TTC549 (cell line): ENCODE data around the gene RHEB.
"Not testable (repeated sequence)": the region's sequence is repeated elsewhere in the genome, so short reads cannot be mapped to it uniquely, and the experiment has no call there.

Source experiments
- FAIRE-seq: peaks from 2 replicates; lab custom pipeline; 2012; peaks lifted over from hg19 to GRCh38; lab: Jason Lieb, UNC

The RHEB gene

DNA sequence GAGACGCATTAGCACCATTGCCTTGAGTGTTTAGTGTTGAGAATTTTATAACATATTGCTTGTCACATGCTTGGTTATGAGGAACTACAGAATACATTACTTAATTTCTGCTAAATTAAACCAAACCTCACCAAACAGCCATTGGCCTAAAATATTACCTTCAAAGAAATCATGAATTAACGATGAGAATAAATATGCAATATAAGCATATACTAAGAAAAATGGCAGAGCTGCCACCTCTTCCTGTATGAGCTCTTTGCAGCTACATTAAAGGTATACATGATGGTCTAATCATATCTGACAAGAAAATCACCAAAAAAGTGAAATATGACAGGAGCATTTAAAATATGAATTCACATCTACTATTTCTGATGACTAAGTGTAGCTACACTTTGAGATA is 5.2 kb upstream of the RHEB start:
- no peak for FAIRE-seq

DNA sequence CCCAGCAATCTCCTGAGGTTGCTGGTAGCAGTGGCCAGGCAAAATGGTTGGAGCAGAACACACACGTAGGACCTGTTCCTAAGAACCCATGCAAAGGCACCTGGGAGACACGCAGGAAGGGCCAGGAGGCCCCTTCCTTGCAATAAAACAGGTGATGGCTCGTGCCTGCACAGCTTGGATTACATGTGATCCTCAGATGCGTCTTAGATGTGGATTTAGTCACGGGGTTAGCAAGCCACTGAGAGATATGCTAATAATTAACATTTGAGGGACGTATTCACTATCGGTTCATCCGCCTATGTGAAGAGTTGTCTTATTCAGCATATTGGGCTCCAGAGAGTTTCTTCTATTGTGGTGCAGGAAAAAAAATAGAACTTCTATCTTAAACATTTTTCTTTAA is 4.6 kb upstream of the RHEB start:
- FAIRE-seq = no peak

DNA sequence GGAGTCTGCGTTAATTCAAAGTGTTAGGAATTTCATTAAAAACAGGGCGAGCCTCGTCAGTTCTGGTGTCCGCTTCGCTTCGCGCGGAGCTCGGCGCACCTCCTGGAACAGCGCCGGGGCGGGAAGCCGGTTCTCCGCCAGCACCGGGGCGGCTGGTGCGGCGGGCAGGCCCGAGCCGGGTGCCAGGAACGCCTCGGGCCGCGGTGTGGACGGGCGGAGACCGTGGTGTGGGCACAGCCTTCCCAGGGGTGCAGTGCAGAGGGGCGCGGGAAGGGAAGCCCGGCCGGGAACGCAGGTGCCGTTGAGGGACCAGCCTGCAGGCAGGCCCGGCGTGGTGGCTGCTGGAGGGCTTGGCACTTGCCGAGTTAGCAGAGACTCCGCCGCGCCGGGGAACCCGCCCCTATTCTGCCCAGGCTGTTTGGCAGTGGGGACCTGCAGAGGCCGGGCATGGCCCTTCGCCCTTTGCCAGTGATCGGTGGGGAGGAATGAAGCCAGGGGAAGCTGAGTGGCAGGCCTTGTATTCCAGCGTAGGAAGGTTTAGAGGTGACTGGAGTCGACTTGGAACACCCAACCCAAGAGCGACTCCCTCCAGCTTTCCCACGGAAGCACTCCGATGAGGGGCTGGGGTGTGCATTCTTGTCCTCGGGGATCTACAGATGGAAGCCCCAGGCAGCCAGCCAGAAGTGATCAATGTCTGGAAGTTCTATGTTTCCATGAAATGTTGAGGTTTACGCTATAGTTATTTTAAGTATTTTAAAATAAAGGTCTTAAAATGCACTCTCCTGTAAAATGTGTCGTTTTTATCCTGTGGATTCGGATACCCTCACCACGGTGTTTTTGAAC is 945 bp upstream of the RHEB start:
- FAIRE-seq = no peak

DNA sequence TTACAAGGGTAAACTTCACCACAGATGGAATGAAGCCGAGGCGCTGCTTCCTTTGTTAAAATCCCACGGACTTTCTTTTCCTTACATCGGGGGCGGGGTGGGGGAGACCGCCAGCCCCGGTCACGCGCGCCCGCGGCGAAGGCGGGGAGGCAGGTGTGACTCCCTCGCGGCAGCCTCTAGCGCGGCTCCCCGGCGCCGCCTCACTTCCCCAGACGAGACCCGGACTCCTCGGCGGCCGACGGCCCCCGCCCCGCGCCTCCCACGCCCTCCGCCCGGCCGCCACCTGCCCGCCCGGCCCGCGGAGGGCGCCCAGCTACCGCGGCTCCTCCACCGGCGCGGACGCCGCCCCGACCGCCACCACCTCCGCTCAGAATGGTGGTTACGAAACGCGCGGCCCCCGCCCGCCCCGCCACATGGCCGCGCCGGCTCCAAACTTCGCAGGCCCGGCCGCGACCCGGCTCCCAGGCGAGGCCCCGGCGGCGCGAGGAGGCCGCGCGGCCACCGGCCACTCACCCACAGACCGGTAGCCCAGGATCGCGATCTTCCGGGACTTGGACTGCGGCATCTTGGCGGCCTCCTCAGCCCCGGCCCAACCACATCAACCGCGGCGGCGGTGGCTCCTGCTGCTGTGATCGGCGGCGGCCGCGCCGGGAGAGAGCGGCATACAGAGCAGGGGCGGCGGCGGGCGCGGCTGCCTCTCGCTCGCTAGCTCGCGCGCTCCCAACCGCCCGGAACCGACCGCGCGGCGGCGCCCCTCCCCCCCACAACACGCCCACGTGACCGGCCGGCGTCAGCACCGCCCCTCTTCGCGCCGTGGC is 539 bp downstream of the RHEB start:
- not testable (repeated sequence) for FAIRE-seq

DNA sequence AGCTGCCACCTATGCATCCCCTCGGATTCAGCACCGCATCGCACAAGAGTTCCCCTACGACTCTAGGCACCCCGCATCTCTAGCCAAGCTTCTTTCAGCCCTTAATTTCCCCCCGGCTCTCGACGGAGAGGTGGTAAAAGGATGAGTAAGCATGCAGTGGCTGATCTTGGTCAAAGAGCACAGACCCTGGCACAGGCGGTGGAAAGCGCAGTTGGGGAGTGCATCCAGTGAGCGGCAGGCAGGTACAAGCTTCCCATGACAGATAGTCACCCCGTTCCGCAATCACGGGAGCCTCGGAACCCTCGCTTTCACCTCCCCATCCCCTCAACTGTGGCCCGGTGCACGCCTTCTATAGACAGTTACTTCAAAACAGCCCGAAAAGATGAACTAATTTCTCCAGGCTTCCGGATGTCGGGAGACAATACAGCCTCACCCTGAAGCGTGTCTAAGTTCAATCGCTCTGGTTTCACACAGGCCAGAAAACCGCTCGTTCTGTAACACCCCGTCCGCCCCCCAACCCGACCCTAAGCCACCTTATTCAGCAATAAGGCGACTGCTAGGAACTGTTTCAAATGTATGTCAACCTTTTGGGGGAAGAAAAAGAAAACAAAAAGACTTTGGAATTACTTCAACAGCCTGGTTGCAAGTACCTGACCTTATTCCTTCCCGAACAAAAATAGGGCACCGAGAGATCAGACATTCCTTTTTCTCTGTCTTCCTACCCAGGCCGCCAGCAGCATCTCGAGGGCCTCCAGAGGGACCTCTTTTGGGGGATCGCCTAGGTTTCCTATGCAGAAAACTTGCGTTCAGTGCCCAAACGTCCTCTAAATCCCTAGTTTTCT is 1.4 kb downstream of the RHEB start:
- FAIRE-seq = no peak

DNA sequence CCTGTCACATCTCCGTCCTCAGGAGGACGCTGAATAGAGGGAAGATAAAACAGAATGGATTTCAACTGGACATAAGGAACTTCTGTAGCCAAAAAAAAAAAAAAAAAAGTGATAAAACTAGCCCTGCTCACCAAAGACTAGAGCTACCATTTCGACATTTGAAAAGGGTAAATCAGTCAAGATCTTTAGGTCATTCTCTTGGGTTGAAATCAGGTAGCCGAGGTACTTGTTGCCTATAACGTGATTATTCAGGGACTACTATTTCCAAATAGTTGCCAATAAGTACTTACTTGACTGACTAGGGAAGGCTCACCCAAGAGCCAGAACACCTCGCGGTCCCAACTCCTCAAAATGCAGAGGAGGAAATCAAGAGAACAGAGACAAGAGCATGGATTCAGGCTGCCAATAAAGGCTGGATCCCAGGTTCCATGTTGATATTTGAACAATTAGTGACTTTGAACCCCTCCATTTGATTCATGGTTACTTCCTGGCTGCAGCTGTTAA is 2.0 kb downstream of the RHEB start:
- FAIRE-seq = no peak

DNA sequence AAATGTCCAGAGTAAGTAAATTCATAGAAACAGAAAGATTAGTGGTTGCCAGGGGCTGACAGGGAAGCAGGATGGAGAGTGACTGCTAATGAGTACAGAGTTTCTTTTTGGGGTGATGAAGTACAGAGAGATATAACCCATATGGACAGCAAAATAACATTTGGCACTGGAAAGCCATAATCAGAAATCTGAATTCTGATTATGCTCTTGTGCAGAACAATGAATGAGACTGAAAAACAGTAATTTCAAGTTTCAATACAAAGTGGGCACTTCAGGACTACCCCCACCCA is 4.5 kb downstream of the RHEB start:
- FAIRE-seq = no peak

DNA sequence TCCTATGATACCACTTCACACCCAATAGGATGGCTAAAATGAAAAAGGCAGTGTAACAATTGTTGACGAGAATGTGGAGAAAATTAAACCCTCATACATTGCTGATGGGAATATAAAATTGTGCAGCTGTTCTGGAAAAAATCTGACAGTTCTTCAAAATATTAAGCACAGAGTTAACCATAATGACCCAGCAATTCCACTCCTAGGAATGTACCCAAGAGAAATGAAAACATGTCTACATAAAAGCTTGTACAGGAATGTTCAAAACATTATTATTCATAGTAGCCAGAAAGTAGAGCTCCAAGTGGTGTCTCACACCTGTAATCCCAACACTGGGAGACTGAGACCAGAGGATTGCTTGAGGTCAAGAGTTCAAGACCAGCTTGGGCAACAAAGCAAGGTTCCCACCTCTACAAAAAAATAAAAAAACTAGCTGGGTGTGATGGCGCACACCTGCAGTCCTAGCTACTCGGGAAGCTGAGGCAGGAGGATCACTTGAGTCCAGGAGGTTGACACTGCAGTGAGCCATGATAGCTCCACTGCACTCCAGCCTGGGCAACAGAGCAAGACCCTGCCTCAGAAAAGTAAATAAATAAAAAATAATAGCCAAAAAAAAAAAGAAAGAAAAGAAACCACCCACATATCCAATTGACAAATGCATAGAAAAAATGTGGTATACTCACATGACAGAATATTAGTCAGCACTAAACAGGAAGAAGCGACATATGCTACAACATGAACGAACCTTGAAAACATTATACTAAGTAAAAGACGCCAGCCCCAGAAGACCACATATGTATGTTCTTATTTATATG is 5.0 kb downstream of the RHEB start:
- FAIRE-seq = no peak

DNA sequence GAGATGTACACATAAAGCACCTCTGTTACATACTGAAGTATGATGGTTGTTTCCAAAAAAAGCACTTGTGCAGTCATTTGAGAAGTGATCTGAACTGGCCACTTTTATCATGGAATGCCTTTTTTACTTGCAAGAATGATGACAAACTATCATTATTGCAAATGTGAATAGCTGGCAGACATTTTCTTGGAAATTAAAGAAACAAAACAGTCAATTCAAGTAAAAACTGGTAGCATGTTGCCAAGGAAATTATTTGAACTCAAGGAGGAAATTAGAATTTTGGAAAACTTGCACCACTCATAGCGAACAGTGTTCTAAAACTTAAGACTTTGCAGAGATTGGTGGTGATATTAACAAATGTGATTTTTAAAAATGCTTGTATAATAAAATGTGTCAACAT is 6.6 kb downstream of the RHEB start:
- no peak for FAIRE-seq

DNA sequence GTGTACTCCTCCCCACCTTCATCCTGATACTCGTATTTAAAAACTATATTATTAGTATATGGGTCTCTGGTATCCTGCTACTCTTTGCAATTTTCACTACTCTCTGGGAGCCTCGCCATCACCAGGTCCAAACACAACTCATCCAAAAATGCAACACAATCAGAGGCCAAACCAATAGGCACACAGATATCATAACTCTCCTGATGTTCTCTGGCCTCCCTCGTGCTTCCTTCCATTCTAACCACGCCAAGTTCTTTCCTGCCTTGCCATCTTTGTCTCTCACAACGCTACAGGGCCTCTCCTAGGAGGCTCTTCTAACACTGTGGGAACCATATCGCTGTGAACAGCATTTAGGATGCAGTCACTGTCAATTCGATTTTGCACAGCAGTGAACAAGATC is 7.3 kb downstream of the RHEB start:
- FAIRE-seq = no peak

DNA sequence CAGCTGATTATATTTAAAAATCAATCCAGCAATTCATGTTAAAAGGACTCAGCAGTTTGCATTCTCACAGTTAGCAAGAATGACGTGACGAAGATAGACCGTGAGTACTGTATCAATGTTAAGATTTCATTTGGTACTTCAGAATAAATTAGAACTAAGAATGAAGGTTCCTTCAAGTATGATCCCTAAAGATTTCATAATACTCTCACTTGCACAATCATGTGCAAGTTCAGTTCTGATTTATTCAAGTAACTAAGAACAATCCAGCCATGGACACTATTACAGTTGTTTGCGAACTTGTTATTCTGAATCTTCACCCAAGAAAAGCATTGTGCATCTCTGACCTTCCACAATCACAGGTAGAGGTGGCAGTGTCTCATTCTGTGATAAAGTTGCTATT is 7.7 kb downstream of the RHEB start:
- FAIRE-seq = no peak

DNA sequence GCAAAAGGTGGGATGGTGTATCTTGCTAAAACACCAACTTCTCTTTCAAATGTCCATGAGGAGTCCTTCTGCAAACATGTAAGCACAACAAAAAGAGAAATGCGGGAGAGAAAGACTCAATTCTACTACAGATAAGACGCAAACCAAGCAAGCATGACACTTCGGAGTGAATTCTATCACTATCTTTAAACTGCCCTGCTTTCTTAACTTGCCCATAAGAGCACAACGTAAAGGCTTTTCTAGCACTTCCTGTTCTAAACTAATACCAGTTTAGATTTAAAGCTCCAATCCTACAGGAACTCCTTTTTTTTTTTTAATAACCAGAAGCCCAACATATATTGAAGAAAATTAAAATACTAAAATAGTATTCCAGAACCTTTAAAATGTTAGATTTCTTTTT is 8.4 kb downstream of the RHEB start:
- FAIRE-seq = no peak

DNA sequence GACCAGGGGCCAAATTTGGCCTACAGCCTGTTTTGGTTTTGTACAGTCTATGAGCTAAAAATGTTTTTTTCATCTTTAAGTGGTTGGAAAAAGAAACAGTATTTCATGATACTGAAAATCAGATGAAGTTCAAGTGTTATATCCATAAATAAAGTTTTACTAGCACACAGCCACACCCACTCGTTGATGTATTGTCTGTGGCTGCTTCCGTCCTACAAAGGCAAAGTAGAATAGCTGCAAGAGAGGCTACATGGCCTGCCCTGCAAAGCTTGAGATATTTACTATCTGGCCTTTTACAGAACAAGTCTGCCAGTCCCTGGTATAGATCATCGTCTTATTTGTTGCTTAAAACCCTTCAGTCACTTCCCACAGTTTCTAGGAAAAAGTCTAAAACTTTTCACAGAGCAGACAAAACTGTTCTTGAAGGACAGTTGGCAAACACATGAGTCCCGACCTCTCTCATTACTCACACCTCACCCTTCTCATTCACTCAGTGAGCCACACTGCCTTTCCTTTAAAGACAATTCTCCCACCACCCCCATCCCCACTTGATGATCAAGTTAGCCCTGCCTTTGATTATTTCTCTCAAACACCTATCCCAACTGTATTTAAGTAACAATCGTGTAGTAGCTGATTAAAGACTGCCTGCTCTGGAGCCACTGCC is 9.9 kb downstream of the RHEB start:
- no peak for FAIRE-seq

DNA sequence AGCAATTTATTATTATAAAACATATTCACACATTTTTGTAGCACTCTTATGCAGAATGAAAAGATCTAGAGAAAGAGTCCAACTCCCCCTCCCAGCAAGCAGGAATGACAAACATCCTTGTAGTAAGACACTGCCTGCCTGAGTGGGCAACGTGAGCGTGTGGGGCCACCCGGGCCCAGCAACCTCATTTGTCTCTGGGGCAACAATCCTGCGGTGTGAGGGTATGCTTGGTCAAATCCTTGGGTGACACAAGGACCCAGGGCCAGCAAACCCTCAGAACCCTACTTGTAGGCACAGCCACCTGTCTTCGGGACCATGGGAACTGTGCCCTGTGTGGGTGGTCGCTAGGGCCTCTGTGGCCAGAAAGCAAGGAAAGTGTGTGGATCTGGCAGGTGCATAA is 10.7 kb downstream of the RHEB start:
- FAIRE-seq = no peak

DNA sequence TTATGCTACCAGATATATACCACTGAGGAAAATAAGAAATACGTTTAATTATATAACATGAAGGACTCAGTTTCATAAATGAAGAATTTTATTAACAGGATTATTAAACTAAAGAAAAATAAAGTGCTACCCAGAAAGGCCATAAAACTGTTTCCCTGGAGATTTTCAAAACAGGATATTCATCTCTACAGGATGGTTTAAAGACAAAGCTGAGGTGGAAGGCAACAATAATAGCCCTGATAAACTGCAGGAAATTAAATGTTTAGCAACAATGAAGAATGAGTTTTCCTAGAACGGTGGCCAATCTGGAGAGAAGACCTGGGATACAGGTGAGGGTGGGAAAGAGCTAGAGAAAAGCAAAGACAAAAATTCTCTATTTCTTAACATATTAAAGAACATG is 11.9 kb downstream of the RHEB start:
- no peak for FAIRE-seq

DNA sequence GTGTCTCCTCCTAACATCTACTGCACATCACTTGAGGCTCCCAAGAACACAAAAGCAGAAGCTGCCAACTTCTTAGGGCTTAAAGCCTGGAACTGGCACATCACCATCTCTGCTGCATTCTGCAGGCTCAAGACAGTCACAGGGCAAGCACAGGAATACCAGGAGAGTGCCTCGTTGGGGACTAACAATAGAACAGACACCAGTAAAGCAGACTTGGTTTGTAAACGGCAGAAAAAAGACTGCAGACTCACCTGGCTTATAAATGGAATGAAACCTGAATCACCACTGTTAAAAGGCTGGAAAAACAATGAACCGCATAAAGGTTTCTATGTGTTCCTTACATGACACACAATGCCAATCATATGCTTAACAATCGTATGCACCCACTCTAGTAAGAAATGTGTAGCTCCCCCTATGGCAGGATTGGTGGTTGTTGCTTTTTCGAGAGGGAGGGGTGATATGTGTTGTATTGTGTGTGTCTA is 12.8 kb downstream of the RHEB start:
- no peak for FAIRE-seq

DNA sequence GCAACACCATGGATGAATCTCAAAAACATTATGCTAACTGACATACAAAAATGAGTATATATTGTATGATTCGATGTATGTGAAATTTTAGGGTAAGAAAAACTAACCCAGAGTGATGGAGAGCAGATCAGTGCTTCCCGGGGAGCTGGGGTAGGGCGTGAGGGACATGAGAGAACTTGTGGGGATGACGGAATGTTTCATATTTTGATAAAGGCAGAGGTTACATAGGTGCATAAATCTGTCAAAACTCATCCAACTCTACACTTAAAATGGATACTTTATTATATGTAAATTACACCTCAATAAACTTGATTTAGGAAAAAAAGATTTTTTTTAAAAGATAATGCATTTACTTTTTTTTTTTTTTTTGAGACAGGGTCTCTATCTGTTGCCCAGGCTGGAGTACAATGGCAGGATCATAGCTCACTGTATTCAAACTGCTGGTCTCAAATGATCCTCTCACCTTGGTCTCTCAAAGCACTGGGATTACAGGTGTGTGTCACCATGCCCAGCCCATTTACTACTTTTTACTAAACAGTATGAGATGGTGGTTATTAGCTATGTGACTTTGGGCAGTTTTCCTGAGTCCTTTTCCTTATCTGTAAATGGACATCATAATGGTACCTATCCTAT is 13.7 kb downstream of the RHEB start:
- no peak for FAIRE-seq

DNA sequence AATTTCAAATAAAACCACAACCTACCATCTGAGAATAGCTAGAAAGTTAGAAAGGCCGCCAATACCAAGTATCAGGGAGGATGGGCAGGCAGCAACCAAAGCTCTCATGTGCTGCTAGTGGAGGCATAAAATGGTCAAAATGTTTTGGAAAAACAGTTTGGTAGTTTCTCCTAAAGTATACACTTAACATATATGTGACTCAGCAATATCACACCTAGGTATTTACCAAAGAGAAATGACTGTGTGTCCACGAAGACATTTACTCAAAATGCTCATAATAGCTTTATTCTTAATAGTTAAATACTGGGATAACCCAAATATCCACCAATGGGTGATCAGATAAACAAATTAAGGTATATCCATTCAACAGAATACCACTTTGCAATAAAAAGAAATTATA is 14.3 kb downstream of the RHEB start:
- FAIRE-seq = no peak

DNA sequence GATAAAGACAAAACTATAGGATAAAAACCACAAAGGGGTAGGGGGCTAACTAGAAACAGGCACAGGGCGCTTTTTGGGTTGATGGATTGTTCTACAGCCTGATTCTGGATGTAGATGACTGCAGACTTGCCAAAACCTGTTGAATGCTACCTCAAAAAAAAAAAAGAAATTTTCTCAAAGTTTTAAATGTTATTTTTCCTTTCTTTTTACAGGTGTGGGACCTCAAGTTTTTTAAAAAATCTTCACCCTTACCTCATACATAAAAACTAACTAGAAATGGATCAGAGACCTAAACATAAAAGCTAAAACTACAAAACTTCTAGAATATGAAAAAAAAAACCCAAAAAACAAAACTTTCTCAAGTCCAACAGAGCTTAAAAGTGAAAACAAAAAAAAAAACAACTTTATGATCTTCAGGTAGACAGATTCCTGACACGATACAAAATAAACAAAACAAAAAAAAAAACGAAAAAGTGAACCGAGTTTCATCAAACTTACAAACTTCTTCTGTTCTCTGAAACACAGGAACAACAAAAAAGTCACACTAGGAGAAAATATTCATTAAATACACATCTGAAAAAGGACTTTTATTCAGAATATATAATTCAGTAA is 14.9 kb downstream of the RHEB start:
- no peak for FAIRE-seq
